Spinal cord (tissue), 10 donors: ENCODE data around the gene RDH16. TPM values are rescaled to one million over a fixed set of nuclear protein-coding genes. Genes with fewer than 3 reads are reported as not detected.
"Not testable (repeated sequence)": the region's sequence is repeated elsewhere in the genome, so short reads cannot be mapped to it uniquely, and the experiment has no call there.

Source experiments
- DNase-seq, 6 donors: peaks; one replicate each; pipeline versions ENCODE4 v3.0.0 to v3.0.0-alpha.2; 2013 to 2015; ENCODE audit warnings: low spot score in 6 of 6, low read depth in 4 of 6
- H3K27ac ChIP-seq: one replicate; pipeline ENCODE4 v1.5.1; 2013; ENCODE audit warnings: low read depth, low read length, control low read depth
- H3K27me3 ChIP-seq: one replicate; pipeline ENCODE4 v1.6.1; 2013; ENCODE audit warnings: low read length; ENCODE audit not compliant: control insufficient read depth, insufficient read depth
- H3K36me3 ChIP-seq: one replicate; pipeline ENCODE4 v1.6.1; 2013; ENCODE audit warnings: low read length; ENCODE audit not compliant: control insufficient read depth, insufficient read depth
- H3K4me1 ChIP-seq: one replicate; pipeline ENCODE4 v1.6.1; 2013; ENCODE audit warnings: low read length; ENCODE audit not compliant: control insufficient read depth, insufficient read depth
- H3K4me3 ChIP-seq: one replicate; pipeline ENCODE4 v1.5.1; 2013; ENCODE audit warnings: low read depth, low read length, control low read depth
- H3K9me3 ChIP-seq: one replicate; pipeline ENCODE4 v1.6.1; 2013; ENCODE audit warnings: low read length; ENCODE audit not compliant: control insufficient read depth, insufficient read depth
- WGBS: methylation state at CpG from one replicate; pipeline ENCODE4 v1.1.5; 2013; ENCODE audit warnings: missing lambda C conversion rate; ENCODE audit not compliant: insufficient coverage; 5-methylcytosine and 5-hydroxymethylcytosine counted together
- polyA plus RNA-seq, 2 donors: library from polyadenylated mRNA; unstranded; fragments of 120-200 nt; gene quantifications; one replicate each; pipeline ENCODE4 v1.2.1, GENCODE V29; 2013; ENCODE audit not compliant: insufficient read length in 2 of 2
- total RNA-seq, 2 donors: library from RNA; depleted of rRNA in 1 of 2; stranded (reverse); fragments of 120-200 nt in 1 of 2; fragments of >200 nt in 1 of 2; gene quantifications; one replicate each; pipeline versions ENCODE4 v1.2.3 to v1.2.4, GENCODE V29; 2013 to 2014
- donor health status: healthy.

RDH16 gene
- total and polyA plus RNA-seq, 4 donors, result 0.30 to 1.2 (median 0.60) TPM

- WGBS, result 61% methylated on average over 2 of the region's 2 CpGs
Measured at GRCh38 chr12:56931474-56931978, 25.9 kb downstream of the RDH16 start.

GRCh38 chr12:56930241-56930640 lies 27.2 kb downstream of the RDH16 start:
- H3K27ac ChIP-seq, result no peak overlapping the region
- H3K36me3 ChIP-seq, result no peaks in the 10 kb centered on the region
- no peak for DNase-seq
- peaks cover 3% of the 10 kb centered on the region for H3K4me1 ChIP-seq
- 94% methylated on average over 7 of the region's 8 CpGs for WGBS
- H3K9me3 ChIP-seq, result no peaks in the 10 kb centered on the region
- H3K27me3 ChIP-seq, result no peaks in the 10 kb centered on the region
- no peak overlapping the region for H3K4me3 ChIP-seq

More at GRCh38 chr12:56931474-56931978, 25.9 kb downstream of the RDH16 start:
- H3K27me3 ChIP-seq, result no peaks in the 10 kb centered on the region
- H3K27ac ChIP-seq, result no peak overlapping the region
- H3K4me3 ChIP-seq, result no peak overlapping the region
- peaks cover 3% of the 10 kb centered on the region for H3K4me1 ChIP-seq
- H3K9me3 ChIP-seq, result no peaks in the 10 kb centered on the region
- DNase-seq, result peak in 2 of 6 donors; percentile 27 to 35
- no peaks in the 10 kb centered on the region for H3K36me3 ChIP-seq

GRCh38 chr12:56929780-56930179 lies 27.6 kb downstream of the RDH16 start:
- 81% methylated on average over 4 of the region's 4 CpGs for whole genome bisulfite sequencing
- Histone ChIP-seq H3K4me1 (peaks cover 3% of the 10 kb centered on the region), H3K27me3 (no peaks in the 10 kb centered on the region), H3K9me3 (no peaks in the 10 kb centered on the region), H3K4me3 (no peak overlapping the region), H3K36me3 (no peaks in the 10 kb centered on the region), H3K27ac (no peak overlapping the region)
- no peak for DNase-seq

- Histone ChIP-seq H3K9me3 (no peaks in the 10 kb centered on the region), H3K27ac (no peak overlapping the region), H3K4me3 (no peak overlapping the region), H3K4me1 (peaks cover 3% of the 10 kb centered on the region), H3K36me3 (no peaks in the 10 kb centered on the region), H3K27me3 (no peaks in the 10 kb centered on the region)
- WGBS, result 35% methylated on average over 2 of the region's 3 CpGs
- DNase-seq, result no peak
Measured at GRCh38 chr12:56928262-56928661, 29.1 kb downstream of the RDH16 start.

GRCh38 chr12:56927281-56927680 lies 30.1 kb downstream of the RDH16 start:
- no CpG with 5 or more reads among the region's 4 CpGs for WGBS
- no peaks in the 10 kb centered on the region for H3K36me3 ChIP-seq
- peaks cover 3% of the 10 kb centered on the region for H3K4me1 ChIP-seq

GRCh38 chr12:56922031-56922430 lies 35.4 kb downstream of the RDH16 start:
- no peak overlapping the region for H3K4me3 ChIP-seq
- H3K27ac ChIP-seq, result no peak overlapping the region
- WGBS, result no CpG with 5 or more reads among the region's 1 CpG
- no peaks in the 10 kb centered on the region for H3K4me1 ChIP-seq
- peak in 1 of 6 donors; percentile 23 for DNase-seq
- H3K9me3 ChIP-seq, result no peaks in the 10 kb centered on the region
- H3K36me3 ChIP-seq, result no peaks in the 10 kb centered on the region
- no peaks in the 10 kb centered on the region for H3K27me3 ChIP-seq

More at GRCh38 chr12:56927281-56927680, 30.1 kb downstream of the RDH16 start:
- Histone ChIP-seq H3K27me3 (no peaks in the 10 kb centered on the region), H3K9me3 (no peaks in the 10 kb centered on the region), H3K27ac (no peak overlapping the region), H3K4me3 (no peak overlapping the region)
- DNase-seq, result no peak

- DNase-seq, result no peak
- Histone ChIP-seq H3K4me1 (no peaks in the 10 kb centered on the region), H3K9me3 (no peaks in the 10 kb centered on the region), H3K36me3 (no peaks in the 10 kb centered on the region), H3K27me3 (no peaks in the 10 kb centered on the region), H3K27ac (no peak overlapping the region), H3K4me3 (no peak overlapping the region)
- 100% methylated on average over 1 of the region's 1 CpG for WGBS
Measured at GRCh38 chr12:56921346-56921745, 36.1 kb downstream of the RDH16 start.

GRCh38 chr12:56918139-56918538 lies 39.3 kb downstream of the RDH16 start:
- not testable (repeated sequence) for H3K27me3 ChIP-seq, H3K4me3 ChIP-seq, DNase-seq, H3K36me3 ChIP-seq, H3K4me1 ChIP-seq, H3K9me3 ChIP-seq, H3K27ac ChIP-seq
- no CpG with 5 or more reads among the region's 3 CpGs for WGBS

GRCh38 chr12:56916996-56917333 lies 40.4 kb downstream of the RDH16 start:
- H3K27ac ChIP-seq, result no peak overlapping the region
- 75% methylated on average over 1 of the region's 1 CpG for WGBS
- no peak for DNase-seq
- H3K4me1 ChIP-seq, result no peaks in the 10 kb centered on the region
- no peaks in the 10 kb centered on the region for H3K36me3 ChIP-seq
- H3K4me3 ChIP-seq, result no peak overlapping the region
- H3K27me3 ChIP-seq, result no peaks in the 10 kb centered on the region
- H3K9me3 ChIP-seq, result no peaks in the 10 kb centered on the region

GRCh38 chr12:56916296-56916995 lies 41.0 kb downstream of the RDH16 start:
- DNase-seq, result no peak
- no peak overlapping the region for H3K4me3 ChIP-seq
- no peaks in the 10 kb centered on the region for H3K9me3 ChIP-seq
- H3K27ac ChIP-seq, result no peak overlapping the region
- no peaks in the 10 kb centered on the region for H3K4me1 ChIP-seq
- no peaks in the 10 kb centered on the region for H3K27me3 ChIP-seq
- H3K36me3 ChIP-seq, result no peaks in the 10 kb centered on the region
- WGBS, result 84% methylated on average over 3 of the region's 4 CpGs
